Liver (tissue), 9 donors: ENCODE results near the gene AGL. TPM values are rescaled to one million over a fixed set of nuclear protein-coding genes. Genes with fewer than 3 reads are reported as not detected.
"Not testable (repeated sequence)": the region's sequence is repeated elsewhere in the genome, so short reads cannot be mapped to it uniquely, and the experiment has no call there.

Experiments used
- DNase-seq: peaks from one replicate; pipeline ENCODE4 v3.0.0-alpha.2; 2017; ENCODE audit warnings: low spot score
- H3K27ac ChIP-seq, 2 donors: one replicate each; pipeline ENCODE4 v1.7.0; 2013; ENCODE audit warnings: inconsistent platforms in 2 of 2, low read length in 2 of 2, control low read depth in 1 of 2, low read depth in 1 of 2, mild to moderate bottlenecking in 1 of 2
- H3K27me3 ChIP-seq, 4 donors: one replicate each; pipeline versions ENCODE4 v1.6.1 to v1.7.0; 2013; ENCODE audit warnings: low read length in 3 of 4, inconsistent platforms in 1 of 4, mild to moderate bottlenecking in 1 of 4, moderate library complexity in 1 of 4; ENCODE audit not compliant: control insufficient read depth in 4 of 4, insufficient read depth in 4 of 4
- H3K36me3 ChIP-seq, 4 donors: one replicate each; pipeline versions ENCODE4 v1.6.1 to v1.7.0; 2013; ENCODE audit warnings: low read length in 3 of 4, mild to moderate bottlenecking in 3 of 4, low read depth in 1 of 4, moderate library complexity in 1 of 4; ENCODE audit not compliant: control insufficient read depth in 4 of 4, insufficient read depth in 3 of 4
- H3K4me1 ChIP-seq, 4 donors: one replicate each; pipeline versions ENCODE4 v1.6.1 to v1.7.0; 2013; ENCODE audit warnings: low read length in 3 of 4, mild to moderate bottlenecking in 3 of 4, moderate library complexity in 1 of 4; ENCODE audit not compliant: control insufficient read depth in 4 of 4, insufficient read depth in 4 of 4
- H3K4me3 ChIP-seq, 3 donors: one replicate each; pipeline versions ENCODE4 v1.6.1 to v1.7.0; 2013; ENCODE audit warnings: low read length in 3 of 3, control low read depth in 1 of 3, low read depth in 1 of 3, mild to moderate bottlenecking in 1 of 3
- H3K9ac ChIP-seq, 2 donors: one replicate each; pipeline ENCODE4 v1.7.0; 2013; ENCODE audit warnings: low read length in 2 of 2, mild to moderate bottlenecking in 2 of 2, moderate library complexity in 2 of 2, control low read depth in 1 of 2, low read depth in 1 of 2
- H3K9me3 ChIP-seq, 4 donors: one replicate each; pipeline versions ENCODE4 v1.6.1 to v1.7.0; 2013; ENCODE audit warnings: low read length in 3 of 4; ENCODE audit not compliant: control insufficient read depth in 4 of 4
- EGR1 ChIP-seq, 2 donors: IDR thresholded peaks; 2 replicates each; pipeline ENCODE4 v1.6.1; 2016 to 2018; ENCODE audit warnings: antibody characterized with exemption in 2 of 2, low read depth in 2 of 2
- FOXA1 ChIP-seq: IDR thresholded peaks from 2 replicates; pipeline ENCODE4 v1.6.1; 2016; ENCODE audit warnings: antibody characterized with exemption
- FOXA2 ChIP-seq: IDR thresholded peaks from 2 replicates; pipeline ENCODE4 v1.6.1; 2016; ENCODE audit warnings: antibody characterized with exemption
- GABPA ChIP-seq, 2 donors: IDR thresholded peaks in 1 of 2; conservative IDR thresholded peaks in 1 of 2; 2 replicates each; pipeline ENCODE4 v1.6.1; 2016; ENCODE audit warnings: antibody characterized with exemption in 2 of 2, mild to moderate bottlenecking in 1 of 2, moderate library complexity in 1 of 2
- HNF4A ChIP-seq, 2 donors: conservative IDR thresholded peaks; 2 replicates each; pipeline ENCODE4 v1.6.1; 2016; ENCODE audit warnings: antibody characterized with exemption in 2 of 2, mild to moderate bottlenecking in 2 of 2
- HNF4G ChIP-seq: IDR thresholded peaks from 2 replicates; pipeline ENCODE4 v1.6.1; 2016; ENCODE audit warnings: antibody characterized with exemption
- JUND ChIP-seq, 2 donors: IDR thresholded peaks; 2 replicates each; pipeline ENCODE4 v1.6.1; 2016; ENCODE audit warnings: antibody characterized with exemption in 2 of 2
- NR2F2 ChIP-seq: IDR thresholded peaks from 2 replicates; pipeline ENCODE4 v1.6.1; 2016; ENCODE audit warnings: antibody characterized with exemption
- RAD21 ChIP-seq, 2 donors: IDR thresholded peaks; 2 replicates each; pipeline ENCODE4 v1.6.1; 2016; ENCODE audit warnings: antibody characterized with exemption in 2 of 2, mild to moderate bottlenecking in 2 of 2
- RXRA ChIP-seq, 2 donors: IDR thresholded peaks; 2 replicates each; pipeline ENCODE4 v1.6.1; 2017 to 2018; ENCODE audit warnings: antibody characterized with exemption in 2 of 2, mild to moderate bottlenecking in 1 of 2
- SP1 ChIP-seq: IDR thresholded peaks from 2 replicates; pipeline ENCODE4 v1.6.1; 2018; ENCODE audit warnings: antibody characterized with exemption, mild to moderate bottlenecking
- TAF1 ChIP-seq: conservative IDR thresholded peaks from 2 replicates; pipeline ENCODE4 v1.6.1; 2016; ENCODE audit warnings: antibody characterized with exemption, mild to moderate bottlenecking
- YY1 ChIP-seq: IDR thresholded peaks from 2 replicates; pipeline ENCODE4 v1.6.1; 2016; ENCODE audit warnings: antibody characterized with exemption, mild to moderate bottlenecking
- WGBS: extraction: QIAGEN DNeasy Blood & Tissue Kit; methylation state at CpG from one replicate; pipeline ENCODE4 v1.1.7; 2013; 5-methylcytosine and 5-hydroxymethylcytosine counted together
- polyA plus RNA-seq, 2 donors: library from polyadenylated mRNA; stranded (reverse) in 1 of 2; unstranded in 1 of 2; fragments of 200-250 nt in 1 of 2; fragments of >200 nt in 1 of 2; fragmentation: Nextera tagmentation in 1 of 2; extraction: Ambion mirVana in 1 of 2; gene quantifications; one replicate each; pipeline versions ENCODE4 v1.2.1 to v1.2.3, GENCODE V29; 2013 to 2015
- total RNA-seq, 2 donors: library from RNA; depleted of rRNA; stranded (reverse); fragments of >200 nt; gene quantifications; one replicate each; pipeline ENCODE4 v1.2.3, GENCODE V29; 2014
- TF ChIP-seq, protein P1 (sequence below): IDR thresholded peaks from 2 replicates; pipeline ENCODE4 v1.6.1; 2016; ENCODE audit warnings: antibody characterized with exemption
- TF ChIP-seq, protein P2 (sequence below): IDR thresholded peaks from 2 replicates; pipeline ENCODE4 v1.6.1; 2016; ENCODE audit warnings: antibody characterized with exemption
- donor health status: healthy.
- donor health status: healthy.
- donor health status: healthy.
- donor health status: healthy.
- donor health status: healthy.

The AGL gene
- total and polyA plus RNA-seq, 4 donors: 10.1 to 78.5 (median 19.9) TPM

DNA sequence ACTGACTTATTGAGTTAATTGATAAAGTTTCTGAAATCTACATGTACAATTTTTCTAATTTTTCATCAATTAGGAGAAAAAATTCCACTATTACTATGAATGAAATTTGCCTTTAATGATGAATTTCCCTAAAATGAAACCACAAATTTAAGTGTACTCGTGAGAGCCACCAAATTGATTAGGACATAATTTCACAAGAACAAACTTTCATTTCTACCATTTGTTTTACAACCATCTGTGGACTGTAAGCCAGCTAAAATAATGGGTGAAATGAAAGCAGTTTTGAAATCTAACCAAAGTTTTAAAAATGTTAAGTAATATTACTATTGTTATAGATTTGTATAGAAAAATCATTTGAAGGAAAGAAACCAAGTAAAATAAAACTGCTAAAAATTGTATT, 41.8 kb downstream of the AGL start:
- Histone ChIP-seq H3K27ac (no peak overlapping the region), H3K36me3 (peaks cover 5 to 56% (median 33%) of the 10 kb centered on the region in 4 donors), H3K9me3 (no peaks in the 10 kb centered on the region), H3K4me3 (no peak overlapping the region), H3K4me1 (no peaks in the 10 kb centered on the region), H3K9ac (no peak overlapping the region), H3K27me3 (no peaks in the 10 kb centered on the region)
- TF ChIP-seq YY1: peak; percentile 43
- TF ChIP-seq RXRA (IDR thresholded peaks at IDR 0.05): no peak
- no peak for TF ChIP-seq FOXA1
- TF ChIP-seq, protein P1, sequence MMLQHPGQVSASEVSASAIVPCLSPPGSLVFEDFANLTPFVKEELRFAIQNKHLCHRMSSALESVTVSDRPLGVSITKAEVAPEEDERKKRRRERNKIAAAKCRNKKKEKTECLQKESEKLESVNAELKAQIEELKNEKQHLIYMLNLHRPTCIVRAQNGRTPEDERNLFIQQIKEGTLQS: no peak
- TF ChIP-seq, protein P2, sequence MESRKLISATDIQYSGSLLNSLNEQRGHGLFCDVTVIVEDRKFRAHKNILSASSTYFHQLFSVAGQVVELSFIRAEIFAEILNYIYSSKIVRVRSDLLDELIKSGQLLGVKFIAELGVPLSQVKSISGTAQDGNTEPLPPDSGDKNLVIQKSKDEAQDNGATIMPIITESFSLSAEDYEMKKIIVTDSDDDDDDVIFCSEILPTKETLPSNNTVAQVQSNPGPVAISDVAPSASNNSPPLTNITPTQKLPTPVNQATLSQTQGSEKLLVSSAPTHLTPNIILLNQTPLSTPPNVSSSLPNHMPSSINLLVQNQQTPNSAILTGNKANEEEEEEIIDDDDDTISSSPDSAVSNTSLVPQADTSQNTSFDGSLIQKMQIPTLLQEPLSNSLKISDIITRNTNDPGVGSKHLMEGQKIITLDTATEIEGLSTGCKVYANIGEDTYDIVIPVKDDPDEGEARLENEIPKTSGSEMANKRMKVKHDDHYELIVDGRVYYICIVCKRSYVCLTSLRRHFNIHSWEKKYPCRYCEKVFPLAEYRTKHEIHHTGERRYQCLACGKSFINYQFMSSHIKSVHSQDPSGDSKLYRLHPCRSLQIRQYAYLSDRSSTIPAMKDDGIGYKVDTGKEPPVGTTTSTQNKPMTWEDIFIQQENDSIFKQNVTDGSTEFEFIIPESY: no peak
- no peak for TF ChIP-seq RAD21 (IDR thresholded peaks at IDR 0.05)
- TF ChIP-seq HNF4G: no peak
- 34% methylated on average over 1 of the region's 1 CpG for WGBS
- DNase-seq: no peak

DNA sequence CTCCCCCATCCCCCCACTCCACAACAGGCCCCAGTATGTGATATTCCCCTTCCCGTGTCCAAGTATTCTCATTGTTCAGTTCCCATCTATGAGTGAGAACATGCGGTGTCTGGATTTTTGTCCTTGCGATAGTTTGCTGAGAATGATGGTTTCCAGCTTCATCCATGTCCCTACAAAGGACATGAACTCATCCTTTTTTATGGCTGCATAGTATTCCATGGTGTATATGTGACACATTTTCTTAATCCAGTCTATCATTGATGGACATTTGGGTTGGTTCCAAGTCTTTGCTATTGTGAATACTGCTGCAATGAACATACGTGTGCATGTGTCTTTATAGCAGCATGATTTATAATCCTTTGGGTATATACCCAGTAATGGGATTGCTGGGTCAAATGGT, 53.1 kb downstream of the AGL start:
- not testable (repeated sequence) for DNase-seq, H3K9ac ChIP-seq, H3K4me3 ChIP-seq, H3K27ac ChIP-seq, H3K9me3 ChIP-seq, H3K27me3 ChIP-seq, H3K4me1 ChIP-seq
- WGBS: 84% methylated on average over 4 of the region's 4 CpGs
- peaks cover 0 to 43% (median 28%) of the 10 kb centered on the region in 4 donors for H3K36me3 ChIP-seq

DNA sequence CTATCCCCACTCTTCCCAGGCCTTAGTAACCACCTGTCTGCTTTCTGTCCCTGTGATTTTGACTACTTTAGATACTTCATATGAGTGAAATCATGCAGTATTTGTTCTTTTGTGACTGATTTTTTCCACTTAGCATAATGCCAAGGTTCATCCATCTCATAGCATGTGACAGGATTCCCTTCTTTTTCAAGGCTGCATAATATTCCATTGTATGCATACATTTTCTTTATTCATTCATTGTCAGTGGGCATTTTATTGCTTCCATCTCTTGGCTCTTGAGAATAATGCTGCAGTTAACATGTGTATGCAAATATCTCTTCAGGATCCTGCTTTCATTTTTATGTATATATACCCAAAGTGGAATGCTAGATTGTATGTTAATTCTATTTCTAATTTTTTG, 56.4 kb downstream of the AGL start:
- H3K9ac ChIP-seq: no peak overlapping the region
- TF ChIP-seq EGR1 (IDR thresholded peaks at IDR 0.05; ENCODE audit: low read depth in 2 of 2): no peak
- TF ChIP-seq, protein P2: no peak
- H3K36me3 ChIP-seq: peaks cover 3 to 46% (median 21%) of the 10 kb centered on the region in 4 donors
- H3K27ac ChIP-seq: no peak overlapping the region
- H3K4me3 ChIP-seq: no peak overlapping the region
- H3K4me1 ChIP-seq: no peaks in the 10 kb centered on the region
- no peaks in the 10 kb centered on the region for H3K9me3 ChIP-seq
- H3K27me3 ChIP-seq: no peaks in the 10 kb centered on the region
- DNase-seq: no peak

DNA sequence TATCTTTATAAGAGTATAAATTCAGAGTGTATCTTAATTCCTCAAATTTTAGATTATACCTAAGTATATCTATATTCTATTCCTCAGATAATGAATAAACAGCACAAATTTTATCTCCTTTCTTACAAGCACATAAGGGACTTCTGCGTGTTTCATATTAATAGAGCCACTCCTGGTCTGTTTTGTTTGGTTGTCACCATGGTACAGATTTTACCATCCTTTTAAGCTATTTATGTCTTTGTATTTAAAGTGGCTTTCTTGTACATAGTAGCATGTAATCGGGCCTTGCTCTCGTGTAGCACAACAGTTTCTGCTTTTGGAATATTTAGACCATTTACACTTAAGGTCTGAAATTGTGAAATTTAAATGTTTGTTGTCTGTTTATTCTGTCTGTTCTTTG, 67.1 kb downstream of the AGL start:
- peaks cover 2 to 65% (median 42%) of the 10 kb centered on the region in 4 donors for H3K36me3 ChIP-seq
- TF ChIP-seq, protein P2: no peak
- TF ChIP-seq JUND (IDR thresholded peaks at IDR 0.05) (no peak), FOXA2 (no peak), GABPA (IDR thresholded peaks at IDR 0.05 in 1 of 2, conservative IDR thresholded peaks at IDR 0.05 in 1 of 2) (no peak), TAF1 (no peak), NR2F2 (no peak), HNF4A (conservative IDR thresholded peaks at IDR 0.05) (no peak), SP1 (no peak), RXRA (IDR thresholded peaks at IDR 0.05) (no peak), RAD21 (IDR thresholded peaks at IDR 0.05) (no peak), YY1 (no peak)
- TF ChIP-seq, protein P1: no peak
- no peak overlapping the region for H3K4me3 ChIP-seq
- WGBS: 80% methylated on average over 3 of the region's 3 CpGs
- no peaks in the 10 kb centered on the region for H3K9me3 ChIP-seq
- DNase-seq: no peak
- H3K27me3 ChIP-seq: no peaks in the 10 kb centered on the region
- no peak overlapping the region for H3K9ac ChIP-seq
- H3K27ac ChIP-seq: no peak overlapping the region
- H3K4me1 ChIP-seq: no peaks in the 10 kb centered on the region
